Measurements from ENCODE around the gene TRAM2.
"Not testable (repeated sequence)": the region's sequence is repeated elsewhere in the genome, so short reads cannot be mapped to it uniquely, and the experiment has no call there.

TRAM2 gene

DNA sequence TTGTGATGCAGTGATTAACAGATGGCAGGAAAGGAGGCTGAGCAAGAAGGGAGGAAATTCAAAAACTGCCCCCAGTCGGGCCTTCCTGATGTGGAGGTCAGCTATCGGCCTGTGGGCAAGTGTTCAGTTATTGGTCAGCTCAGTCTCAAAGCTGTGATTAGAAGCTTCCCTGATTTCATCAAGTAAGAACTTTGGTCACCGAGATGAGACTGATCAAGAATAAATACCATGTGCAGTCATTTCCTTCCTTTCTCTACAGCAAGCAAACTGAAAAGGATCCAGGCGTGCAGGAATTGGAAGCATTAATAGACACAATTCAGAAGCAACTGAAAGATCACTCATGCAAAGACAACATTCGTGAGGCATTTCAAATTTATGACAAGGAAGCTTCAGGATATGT is 87.0 kb downstream of the TRAM2 start:
- no peak for DNase-seq (ENCODE audit: low read depth in 2 of 2)

DNA sequence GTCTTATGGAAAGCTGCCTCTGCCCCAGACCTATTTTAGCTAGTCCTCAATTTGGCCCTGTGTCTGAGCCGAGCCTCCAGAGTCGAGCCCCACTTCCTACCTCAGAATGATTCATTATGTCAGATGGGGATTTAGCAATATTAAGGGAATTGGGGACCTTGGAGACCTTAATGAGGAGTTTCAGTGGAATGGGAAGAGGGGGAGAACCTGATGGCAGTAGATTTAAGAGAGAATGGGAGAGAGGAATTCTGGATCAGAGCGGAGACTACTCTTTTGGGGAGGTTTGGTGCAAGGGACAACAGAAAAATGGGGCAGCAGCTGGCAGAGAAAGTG is 93.2 kb downstream of the TRAM2 start:
- DNase-seq (ENCODE audit: low read depth in 2 of 2), result no peak

DNA sequence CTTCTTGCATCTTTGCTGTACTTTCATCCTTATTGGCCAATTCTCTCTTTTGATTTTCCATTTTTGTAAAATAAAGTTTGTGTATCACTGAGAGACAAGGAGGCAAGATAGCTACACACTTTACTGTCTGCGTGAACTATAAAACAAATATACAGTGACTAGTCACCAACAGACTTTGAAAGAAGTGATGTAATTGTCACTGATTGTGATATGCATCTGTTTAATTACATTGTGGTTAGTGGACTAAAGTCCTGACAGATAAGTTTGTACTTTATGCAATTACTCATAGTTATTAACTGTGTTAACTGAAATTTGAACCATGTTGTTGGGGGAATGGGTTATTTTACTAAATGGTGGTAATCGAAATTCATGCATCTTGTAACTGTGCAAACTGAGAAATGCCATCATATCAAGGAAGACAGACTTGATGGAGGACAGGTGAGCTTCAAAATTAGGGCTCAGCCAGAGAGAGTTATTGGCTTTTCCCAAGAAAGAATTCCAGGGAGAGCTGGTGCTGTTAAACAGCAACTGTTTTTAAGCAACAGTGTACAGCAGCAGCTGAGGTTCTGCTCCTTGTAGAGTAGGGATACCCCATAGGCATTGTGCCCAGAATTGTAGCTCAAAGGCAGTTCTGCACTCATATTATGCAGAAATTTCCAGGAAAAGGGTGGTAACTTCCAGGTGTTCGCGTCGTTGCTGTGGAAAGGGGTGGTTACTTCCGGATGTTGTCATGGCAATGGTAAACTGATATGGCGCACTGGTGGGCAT is 93.8 kb downstream of the TRAM2 start:
- no peak for DNase-seq (ENCODE audit: low read depth in 2 of 2)

GRCh38 chr6:52475307-52475706 is 101.6 kb downstream of the TRAM2 start:
- no peak for DNase-seq (ENCODE audit: low read depth in 2 of 2)

- no peak for DNase-seq (ENCODE audit: low read depth in 2 of 2)
Measured at GRCh38 chr6:52474173-52474572, 102.7 kb downstream of the TRAM2 start.

GRCh38 chr6:52461194-52461593 is 115.7 kb downstream of the TRAM2 start:
- not testable (repeated sequence) for DNase-seq (ENCODE audit: low read depth in 2 of 2)

- no peak for DNase-seq (ENCODE audit: low read depth in 2 of 2)
Measured at GRCh38 chr6:52457096-52457495, 119.8 kb downstream of the TRAM2 start.

- no peak for DNase-seq (ENCODE audit: low read depth in 2 of 2)
Measured at GRCh38 chr6:52454556-52454955, 122.3 kb downstream of the TRAM2 start.
